ENCODE data around the gene NTSR2. TPM values are rescaled to one million over a fixed set of nuclear protein-coding genes. Genes with fewer than 3 reads are reported as not detected.

Gene NTSR2
- total RNA-seq, 2 donors from 2014 or later = not detected

- intact Hi-C loops (cut with DNase I, micrococcal nuclease) = no loop called here
- ATAC-seq = peak; percentile 71
- peak in 1 of 2 donors; percentile 36 for DNase-seq
Observed at GRCh38 chr2:11681722-11682589, 12.0 kb upstream of the NTSR2 start.

GRCh38 chr2:11680901-11681721 is 11.1 kb upstream of the NTSR2 start:
- ATAC-seq (no peak), DNase-seq (no peak)
- intact Hi-C loops (cut with DNase I, micrococcal nuclease) = no loop called here

GRCh38 chr2:11680182-11680900 is 10.3 kb upstream of the NTSR2 start:
- DNase-seq (no peak), ATAC-seq (peak; percentile 30)
- intact Hi-C loops (cut with DNase I, micrococcal nuclease) = no loop called here

- ATAC-seq (no peak), DNase-seq (no peak)
- intact Hi-C loops (cut with DNase I, micrococcal nuclease) = no loop called here
Observed at GRCh38 chr2:11679486-11680181, 9.6 kb upstream of the NTSR2 start.

- intact Hi-C loops (cut with DNase I, micrococcal nuclease) = no loop called here
- ATAC-seq (no peak), DNase-seq (no peak)
Observed at GRCh38 chr2:11679016-11679415, 9.0 kb upstream of the NTSR2 start.

GRCh38 chr2:11678306-11678960 is 8.4 kb upstream of the NTSR2 start:
- DNase-seq (no peak), ATAC-seq (no peak)
- intact Hi-C loops (cut with DNase I, micrococcal nuclease) = no loop called here

- ATAC-seq (no peak), DNase-seq (no peak)
- intact Hi-C loops (cut with DNase I, micrococcal nuclease) = no loop called here
Observed at GRCh38 chr2:11677136-11678055, 7.4 kb upstream of the NTSR2 start.

GRCh38 chr2:11676640-11677039 is 6.6 kb upstream of the NTSR2 start:
- intact Hi-C loops (cut with DNase I, micrococcal nuclease) = no loop called here
- ATAC-seq = no peak
- no peak for DNase-seq

GRCh38 chr2:11675423-11676112 is 5.6 kb upstream of the NTSR2 start:
- intact Hi-C loops (cut with DNase I, micrococcal nuclease) = no loop called here
- ATAC-seq (no peak), DNase-seq (no peak)

GRCh38 chr2:11674983-11675382 is 5.0 kb upstream of the NTSR2 start:
- DNase-seq = no peak
- intact Hi-C loops (cut with DNase I, micrococcal nuclease) = no loop called here
- ATAC-seq = no peak

GRCh38 chr2:11672407-11672806 is 2.4 kb upstream of the NTSR2 start:
- DNase-seq (no peak), ATAC-seq (no peak)
- intact Hi-C loops (cut with DNase I, micrococcal nuclease) = no loop called here

GRCh38 chr2:11667866-11668637 is 1.9 kb downstream of the NTSR2 start:
- DNase-seq (no peak), ATAC-seq (no peak)
- intact Hi-C loops (cut with DNase I, micrococcal nuclease) = no loop called here

- DNase-seq (no peak), ATAC-seq (no peak)
- intact Hi-C loops (cut with DNase I, micrococcal nuclease) = no loop called here
Observed at GRCh38 chr2:11667194-11667593, 2.8 kb downstream of the NTSR2 start.

GRCh38 chr2:11665510-11666362 is 4.3 kb downstream of the NTSR2 start:
- ATAC-seq (no peak), DNase-seq (no peak)
- intact Hi-C loops (cut with DNase I, micrococcal nuclease) = no loop called here

- no peak for DNase-seq
- no peak for ATAC-seq
- intact Hi-C loops (cut with DNase I, micrococcal nuclease) = no loop called here
Observed at GRCh38 chr2:11665028-11665427, 5.0 kb downstream of the NTSR2 start.
